ENCODE results near the gene FGGY. TPM values are rescaled to one million over a fixed set of nuclear protein-coding genes. Genes with fewer than 3 reads are reported as not detected.

Gene FGGY
- total and polyA plus RNA-seq, 4 donors = 16.0 to 67.0 (median 43.4) TPM

GRCh38 chr1:59671953-59672305 lies 375.0 kb downstream of the FGGY start:
- 95% methylated on average over 4 of the region's 4 CpGs for WGBS
- Histone ChIP-seq H3K27ac (ENCODE audit: low read depth in 1 of 2, low read length in 2 of 2) (no peak overlapping the region), H3K9me3 (ENCODE audit: control insufficient read depth in 4 of 4, low read length in 3 of 4) (no peaks in the 10 kb centered on the region), H3K4me1 (ENCODE audit: control insufficient read depth in 4 of 4, insufficient read depth in 4 of 4, low read length in 3 of 4) (peaks cover 7 to 24% (median 17%) of the 10 kb centered on the region in 4 donors), H3K36me3 (ENCODE audit: control insufficient read depth in 4 of 4, insufficient read depth in 3 of 4, low read depth in 1 of 4, low read length in 3 of 4) (peaks cover 0 to 14% (median 8%) of the 10 kb centered on the region in 4 donors), H3K27me3 (ENCODE audit: control insufficient read depth in 4 of 4, insufficient read depth in 4 of 4, low read length in 3 of 4) (no peaks in the 10 kb centered on the region), H3K9ac (ENCODE audit: low read depth in 1 of 2, low read length in 2 of 2) (no peak overlapping the region), H3K4me3 (ENCODE audit: low read depth in 1 of 3, low read length in 3 of 3) (no peak overlapping the region)
- TF ChIP-seq, protein P1, sequence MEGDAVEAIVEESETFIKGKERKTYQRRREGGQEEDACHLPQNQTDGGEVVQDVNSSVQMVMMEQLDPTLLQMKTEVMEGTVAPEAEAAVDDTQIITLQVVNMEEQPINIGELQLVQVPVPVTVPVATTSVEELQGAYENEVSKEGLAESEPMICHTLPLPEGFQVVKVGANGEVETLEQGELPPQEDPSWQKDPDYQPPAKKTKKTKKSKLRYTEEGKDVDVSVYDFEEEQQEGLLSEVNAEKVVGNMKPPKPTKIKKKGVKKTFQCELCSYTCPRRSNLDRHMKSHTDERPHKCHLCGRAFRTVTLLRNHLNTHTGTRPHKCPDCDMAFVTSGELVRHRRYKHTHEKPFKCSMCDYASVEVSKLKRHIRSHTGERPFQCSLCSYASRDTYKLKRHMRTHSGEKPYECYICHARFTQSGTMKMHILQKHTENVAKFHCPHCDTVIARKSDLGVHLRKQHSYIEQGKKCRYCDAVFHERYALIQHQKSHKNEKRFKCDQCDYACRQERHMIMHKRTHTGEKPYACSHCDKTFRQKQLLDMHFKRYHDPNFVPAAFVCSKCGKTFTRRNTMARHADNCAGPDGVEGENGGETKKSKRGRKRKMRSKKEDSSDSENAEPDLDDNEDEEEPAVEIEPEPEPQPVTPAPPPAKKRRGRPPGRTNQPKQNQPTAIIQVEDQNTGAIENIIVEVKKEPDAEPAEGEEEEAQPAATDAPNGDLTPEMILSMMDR (IDR thresholded peaks at IDR 0.05; ENCODE audit: low read depth, low read length, missing input control) = no peak
- TF ChIP-seq, protein P2, sequence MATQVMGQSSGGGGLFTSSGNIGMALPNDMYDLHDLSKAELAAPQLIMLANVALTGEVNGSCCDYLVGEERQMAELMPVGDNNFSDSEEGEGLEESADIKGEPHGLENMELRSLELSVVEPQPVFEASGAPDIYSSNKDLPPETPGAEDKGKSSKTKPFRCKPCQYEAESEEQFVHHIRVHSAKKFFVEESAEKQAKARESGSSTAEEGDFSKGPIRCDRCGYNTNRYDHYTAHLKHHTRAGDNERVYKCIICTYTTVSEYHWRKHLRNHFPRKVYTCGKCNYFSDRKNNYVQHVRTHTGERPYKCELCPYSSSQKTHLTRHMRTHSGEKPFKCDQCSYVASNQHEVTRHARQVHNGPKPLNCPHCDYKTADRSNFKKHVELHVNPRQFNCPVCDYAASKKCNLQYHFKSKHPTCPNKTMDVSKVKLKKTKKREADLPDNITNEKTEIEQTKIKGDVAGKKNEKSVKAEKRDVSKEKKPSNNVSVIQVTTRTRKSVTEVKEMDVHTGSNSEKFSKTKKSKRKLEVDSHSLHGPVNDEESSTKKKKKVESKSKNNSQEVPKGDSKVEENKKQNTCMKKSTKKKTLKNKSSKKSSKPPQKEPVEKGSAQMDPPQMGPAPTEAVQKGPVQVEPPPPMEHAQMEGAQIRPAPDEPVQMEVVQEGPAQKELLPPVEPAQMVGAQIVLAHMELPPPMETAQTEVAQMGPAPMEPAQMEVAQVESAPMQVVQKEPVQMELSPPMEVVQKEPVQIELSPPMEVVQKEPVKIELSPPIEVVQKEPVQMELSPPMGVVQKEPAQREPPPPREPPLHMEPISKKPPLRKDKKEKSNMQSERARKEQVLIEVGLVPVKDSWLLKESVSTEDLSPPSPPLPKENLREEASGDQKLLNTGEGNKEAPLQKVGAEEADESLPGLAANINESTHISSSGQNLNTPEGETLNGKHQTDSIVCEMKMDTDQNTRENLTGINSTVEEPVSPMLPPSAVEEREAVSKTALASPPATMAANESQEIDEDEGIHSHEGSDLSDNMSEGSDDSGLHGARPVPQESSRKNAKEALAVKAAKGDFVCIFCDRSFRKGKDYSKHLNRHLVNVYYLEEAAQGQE (IDR thresholded peaks at IDR 0.05) = no peak
- TF ChIP-seq YY1 (IDR thresholded peaks at IDR 0.05) (no peak), GABPA (IDR thresholded peaks at IDR 0.05 in 1 of 2, conservative IDR thresholded peaks at IDR 0.05 in 1 of 2) (no peak)
- no peak for DNase-seq (ENCODE audit: low spot score)

GRCh38 chr1:59672851-59673572 lies 376.1 kb downstream of the FGGY start:
- Histone ChIP-seq H3K27ac (ENCODE audit: low read depth in 1 of 2, low read length in 2 of 2) (peak overlapping the region; percentile 76 to 78), H3K36me3 (ENCODE audit: control insufficient read depth in 4 of 4, insufficient read depth in 3 of 4, low read depth in 1 of 4, low read length in 3 of 4) (peaks cover 0 to 7% (median 5%) of the 10 kb centered on the region in 4 donors), H3K27me3 (ENCODE audit: control insufficient read depth in 4 of 4, insufficient read depth in 4 of 4, low read length in 3 of 4) (no peaks in the 10 kb centered on the region), H3K9me3 (ENCODE audit: control insufficient read depth in 4 of 4, low read length in 3 of 4) (no peaks in the 10 kb centered on the region), H3K9ac (ENCODE audit: low read depth in 1 of 2, low read length in 2 of 2) (no peak overlapping the region), H3K4me3 (ENCODE audit: low read depth in 1 of 3, low read length in 3 of 3) (no peak overlapping the region), H3K4me1 (ENCODE audit: control insufficient read depth in 4 of 4, insufficient read depth in 4 of 4, low read length in 3 of 4) (peaks cover 9 to 24% (median 17%) of the 10 kb centered on the region in 4 donors)
- no peak for DNase-seq (ENCODE audit: low spot score)
- WGBS = 87% methylated on average over 7 of the region's 7 CpGs
- TF ChIP-seq, protein P3, sequence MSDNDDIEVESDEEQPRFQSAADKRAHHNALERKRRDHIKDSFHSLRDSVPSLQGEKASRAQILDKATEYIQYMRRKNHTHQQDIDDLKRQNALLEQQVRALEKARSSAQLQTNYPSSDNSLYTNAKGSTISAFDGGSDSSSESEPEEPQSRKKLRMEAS (IDR thresholded peaks at IDR 0.05) = no peak
- TF ChIP-seq RAD21 (IDR thresholded peaks at IDR 0.05) (no peak), HNF4A (conservative IDR thresholded peaks at IDR 0.05) (no peak), EGR1 (IDR thresholded peaks at IDR 0.05; ENCODE audit: low read depth in 2 of 2) (no peak), YY1 (IDR thresholded peaks at IDR 0.05) (no peak), HNF4G (IDR thresholded peaks at IDR 0.05) (no peak), SP1 (IDR thresholded peaks at IDR 0.05) (no peak), JUND (IDR thresholded peaks at IDR 0.05) (no peak), FOXA2 (IDR thresholded peaks at IDR 0.05) (no peak), TAF1 (conservative IDR thresholded peaks at IDR 0.05) (no peak), GABPA (IDR thresholded peaks at IDR 0.05 in 1 of 2, conservative IDR thresholded peaks at IDR 0.05 in 1 of 2) (no peak), NR2F2 (IDR thresholded peaks at IDR 0.05) (no peak), RXRA (IDR thresholded peaks at IDR 0.05) (no peak), FOXA1 (IDR thresholded peaks at IDR 0.05) (no peak)
- TF ChIP-seq, protein P4, sequence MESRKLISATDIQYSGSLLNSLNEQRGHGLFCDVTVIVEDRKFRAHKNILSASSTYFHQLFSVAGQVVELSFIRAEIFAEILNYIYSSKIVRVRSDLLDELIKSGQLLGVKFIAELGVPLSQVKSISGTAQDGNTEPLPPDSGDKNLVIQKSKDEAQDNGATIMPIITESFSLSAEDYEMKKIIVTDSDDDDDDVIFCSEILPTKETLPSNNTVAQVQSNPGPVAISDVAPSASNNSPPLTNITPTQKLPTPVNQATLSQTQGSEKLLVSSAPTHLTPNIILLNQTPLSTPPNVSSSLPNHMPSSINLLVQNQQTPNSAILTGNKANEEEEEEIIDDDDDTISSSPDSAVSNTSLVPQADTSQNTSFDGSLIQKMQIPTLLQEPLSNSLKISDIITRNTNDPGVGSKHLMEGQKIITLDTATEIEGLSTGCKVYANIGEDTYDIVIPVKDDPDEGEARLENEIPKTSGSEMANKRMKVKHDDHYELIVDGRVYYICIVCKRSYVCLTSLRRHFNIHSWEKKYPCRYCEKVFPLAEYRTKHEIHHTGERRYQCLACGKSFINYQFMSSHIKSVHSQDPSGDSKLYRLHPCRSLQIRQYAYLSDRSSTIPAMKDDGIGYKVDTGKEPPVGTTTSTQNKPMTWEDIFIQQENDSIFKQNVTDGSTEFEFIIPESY (IDR thresholded peaks at IDR 0.05) = no peak
- TF ChIP-seq, protein P2 (IDR thresholded peaks at IDR 0.05) = no peak
- TF ChIP-seq, protein P1 (IDR thresholded peaks at IDR 0.05; ENCODE audit: low read depth, low read length, missing input control) = no peak

All from liver (tissue), 9 donors.